ENCODE results near the gene CTDSPL. TPM values are rescaled to one million over a fixed set of nuclear protein-coding genes. Genes with fewer than 3 reads are reported as not detected.

CTDSPL gene
- total and polyA plus RNA-seq, 4 donors, result 8.4 to 17.2 (median 14.2) TPM

DNA sequence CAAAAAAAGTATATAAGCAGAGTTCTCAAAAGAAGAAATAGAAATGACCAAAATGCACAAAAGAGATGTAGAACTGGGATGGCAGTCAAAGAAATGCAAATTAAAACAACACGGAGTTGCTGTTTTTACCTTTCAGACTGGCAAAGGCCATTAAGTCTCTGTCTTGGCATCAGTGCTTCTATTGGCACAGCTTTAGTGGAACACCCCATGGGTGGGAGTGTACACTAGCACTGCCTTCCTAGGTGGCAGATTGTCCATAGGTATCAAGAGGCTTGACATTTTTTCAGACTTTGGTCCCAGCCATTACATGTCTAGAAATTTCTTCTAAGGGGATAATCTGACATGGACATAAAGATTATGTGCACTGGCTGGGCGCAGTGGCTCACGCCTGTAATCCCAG lies 70.8 kb downstream of the CTDSPL start:
- no peaks in the 10 kb centered on the region for H3K9me3 ChIP-seq (ENCODE audit: control insufficient read depth in 4 of 4, low read length in 3 of 4)
- no peak overlapping the region for H3K9ac ChIP-seq (ENCODE audit: low read depth in 1 of 2, low read length in 2 of 2)
- TF ChIP-seq TAF1 (conservative IDR thresholded peaks at IDR 0.05) (no peak), RAD21 (IDR thresholded peaks at IDR 0.05) (no peak), JUND (IDR thresholded peaks at IDR 0.05) (no peak), FOXA1 (IDR thresholded peaks at IDR 0.05) (no peak), HNF4A (conservative IDR thresholded peaks at IDR 0.05) (no peak), YY1 (IDR thresholded peaks at IDR 0.05) (no peak), GABPA (IDR thresholded peaks at IDR 0.05 in 1 of 2, conservative IDR thresholded peaks at IDR 0.05 in 1 of 2) (no peak), RXRA (IDR thresholded peaks at IDR 0.05) (no peak), HNF4G (IDR thresholded peaks at IDR 0.05) (no peak), SP1 (IDR thresholded peaks at IDR 0.05) (no peak), EGR1 (IDR thresholded peaks at IDR 0.05; ENCODE audit: low read depth in 2 of 2) (no peak), FOXA2 (IDR thresholded peaks at IDR 0.05) (no peak), NR2F2 (IDR thresholded peaks at IDR 0.05) (no peak)
- TF ChIP-seq, protein P1, sequence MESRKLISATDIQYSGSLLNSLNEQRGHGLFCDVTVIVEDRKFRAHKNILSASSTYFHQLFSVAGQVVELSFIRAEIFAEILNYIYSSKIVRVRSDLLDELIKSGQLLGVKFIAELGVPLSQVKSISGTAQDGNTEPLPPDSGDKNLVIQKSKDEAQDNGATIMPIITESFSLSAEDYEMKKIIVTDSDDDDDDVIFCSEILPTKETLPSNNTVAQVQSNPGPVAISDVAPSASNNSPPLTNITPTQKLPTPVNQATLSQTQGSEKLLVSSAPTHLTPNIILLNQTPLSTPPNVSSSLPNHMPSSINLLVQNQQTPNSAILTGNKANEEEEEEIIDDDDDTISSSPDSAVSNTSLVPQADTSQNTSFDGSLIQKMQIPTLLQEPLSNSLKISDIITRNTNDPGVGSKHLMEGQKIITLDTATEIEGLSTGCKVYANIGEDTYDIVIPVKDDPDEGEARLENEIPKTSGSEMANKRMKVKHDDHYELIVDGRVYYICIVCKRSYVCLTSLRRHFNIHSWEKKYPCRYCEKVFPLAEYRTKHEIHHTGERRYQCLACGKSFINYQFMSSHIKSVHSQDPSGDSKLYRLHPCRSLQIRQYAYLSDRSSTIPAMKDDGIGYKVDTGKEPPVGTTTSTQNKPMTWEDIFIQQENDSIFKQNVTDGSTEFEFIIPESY (IDR thresholded peaks at IDR 0.05), result no peak
- TF ChIP-seq, protein P2, sequence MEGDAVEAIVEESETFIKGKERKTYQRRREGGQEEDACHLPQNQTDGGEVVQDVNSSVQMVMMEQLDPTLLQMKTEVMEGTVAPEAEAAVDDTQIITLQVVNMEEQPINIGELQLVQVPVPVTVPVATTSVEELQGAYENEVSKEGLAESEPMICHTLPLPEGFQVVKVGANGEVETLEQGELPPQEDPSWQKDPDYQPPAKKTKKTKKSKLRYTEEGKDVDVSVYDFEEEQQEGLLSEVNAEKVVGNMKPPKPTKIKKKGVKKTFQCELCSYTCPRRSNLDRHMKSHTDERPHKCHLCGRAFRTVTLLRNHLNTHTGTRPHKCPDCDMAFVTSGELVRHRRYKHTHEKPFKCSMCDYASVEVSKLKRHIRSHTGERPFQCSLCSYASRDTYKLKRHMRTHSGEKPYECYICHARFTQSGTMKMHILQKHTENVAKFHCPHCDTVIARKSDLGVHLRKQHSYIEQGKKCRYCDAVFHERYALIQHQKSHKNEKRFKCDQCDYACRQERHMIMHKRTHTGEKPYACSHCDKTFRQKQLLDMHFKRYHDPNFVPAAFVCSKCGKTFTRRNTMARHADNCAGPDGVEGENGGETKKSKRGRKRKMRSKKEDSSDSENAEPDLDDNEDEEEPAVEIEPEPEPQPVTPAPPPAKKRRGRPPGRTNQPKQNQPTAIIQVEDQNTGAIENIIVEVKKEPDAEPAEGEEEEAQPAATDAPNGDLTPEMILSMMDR (IDR thresholded peaks at IDR 0.05; ENCODE audit: low read depth, low read length, missing input control), result no peak
- TF ChIP-seq, protein P3, sequence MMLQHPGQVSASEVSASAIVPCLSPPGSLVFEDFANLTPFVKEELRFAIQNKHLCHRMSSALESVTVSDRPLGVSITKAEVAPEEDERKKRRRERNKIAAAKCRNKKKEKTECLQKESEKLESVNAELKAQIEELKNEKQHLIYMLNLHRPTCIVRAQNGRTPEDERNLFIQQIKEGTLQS (IDR thresholded peaks at IDR 0.05), result no peak
- TF ChIP-seq, protein P4, sequence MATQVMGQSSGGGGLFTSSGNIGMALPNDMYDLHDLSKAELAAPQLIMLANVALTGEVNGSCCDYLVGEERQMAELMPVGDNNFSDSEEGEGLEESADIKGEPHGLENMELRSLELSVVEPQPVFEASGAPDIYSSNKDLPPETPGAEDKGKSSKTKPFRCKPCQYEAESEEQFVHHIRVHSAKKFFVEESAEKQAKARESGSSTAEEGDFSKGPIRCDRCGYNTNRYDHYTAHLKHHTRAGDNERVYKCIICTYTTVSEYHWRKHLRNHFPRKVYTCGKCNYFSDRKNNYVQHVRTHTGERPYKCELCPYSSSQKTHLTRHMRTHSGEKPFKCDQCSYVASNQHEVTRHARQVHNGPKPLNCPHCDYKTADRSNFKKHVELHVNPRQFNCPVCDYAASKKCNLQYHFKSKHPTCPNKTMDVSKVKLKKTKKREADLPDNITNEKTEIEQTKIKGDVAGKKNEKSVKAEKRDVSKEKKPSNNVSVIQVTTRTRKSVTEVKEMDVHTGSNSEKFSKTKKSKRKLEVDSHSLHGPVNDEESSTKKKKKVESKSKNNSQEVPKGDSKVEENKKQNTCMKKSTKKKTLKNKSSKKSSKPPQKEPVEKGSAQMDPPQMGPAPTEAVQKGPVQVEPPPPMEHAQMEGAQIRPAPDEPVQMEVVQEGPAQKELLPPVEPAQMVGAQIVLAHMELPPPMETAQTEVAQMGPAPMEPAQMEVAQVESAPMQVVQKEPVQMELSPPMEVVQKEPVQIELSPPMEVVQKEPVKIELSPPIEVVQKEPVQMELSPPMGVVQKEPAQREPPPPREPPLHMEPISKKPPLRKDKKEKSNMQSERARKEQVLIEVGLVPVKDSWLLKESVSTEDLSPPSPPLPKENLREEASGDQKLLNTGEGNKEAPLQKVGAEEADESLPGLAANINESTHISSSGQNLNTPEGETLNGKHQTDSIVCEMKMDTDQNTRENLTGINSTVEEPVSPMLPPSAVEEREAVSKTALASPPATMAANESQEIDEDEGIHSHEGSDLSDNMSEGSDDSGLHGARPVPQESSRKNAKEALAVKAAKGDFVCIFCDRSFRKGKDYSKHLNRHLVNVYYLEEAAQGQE (IDR thresholded peaks at IDR 0.05), result no peak
- TF ChIP-seq, protein P5, sequence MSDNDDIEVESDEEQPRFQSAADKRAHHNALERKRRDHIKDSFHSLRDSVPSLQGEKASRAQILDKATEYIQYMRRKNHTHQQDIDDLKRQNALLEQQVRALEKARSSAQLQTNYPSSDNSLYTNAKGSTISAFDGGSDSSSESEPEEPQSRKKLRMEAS (IDR thresholded peaks at IDR 0.05), result no peak
- DNase-seq (ENCODE audit: low spot score), result no peak
- peaks cover 10 to 19% (median 15%) of the 10 kb centered on the region in 4 donors for H3K4me1 ChIP-seq (ENCODE audit: control insufficient read depth in 4 of 4, insufficient read depth in 4 of 4, low read length in 3 of 4)
- H3K27ac ChIP-seq (ENCODE audit: low read depth in 1 of 2, low read length in 2 of 2), result no peak overlapping the region
- no peaks in the 10 kb centered on the region for H3K27me3 ChIP-seq (ENCODE audit: control insufficient read depth in 4 of 4, insufficient read depth in 4 of 4, low read length in 3 of 4)
- no peaks in the 10 kb centered on the region for H3K36me3 ChIP-seq (ENCODE audit: control insufficient read depth in 4 of 4, insufficient read depth in 3 of 4, low read depth in 1 of 4, low read length in 3 of 4)
- 68% methylated on average over 3 of the region's 3 CpGs for WGBS
- H3K4me3 ChIP-seq (ENCODE audit: low read depth in 1 of 3, low read length in 3 of 3), result no peak overlapping the region
